GM23338 (cell line): ENCODE measurements around the gene OR10X1. TPM values are rescaled to one million over a fixed set of nuclear protein-coding genes. Genes with fewer than 3 reads are reported as not detected.

Experiments
- ATAC-seq: fragments of 200-7000 bp; cut with Tn5 transposase; 3 replicates; pipeline ENCODE4 v1.9.1; 2020
- DNase-seq: peaks from one replicate; pipeline ENCODE4 v3.0.0-alpha.2; 2015; ENCODE audit warnings: low spot score
- H2AFZ ChIP-seq: fragments of 200-600 bp; sonication (generic); 2 replicates; pipeline ENCODE4 v1.8.0; 2016; ENCODE audit warnings: antibody characterized with exemption, mild to moderate bottlenecking, moderate library complexity
- H3F3A ChIP-seq: fragments of 200-600 bp; sonication (generic); replicated peaks from 2 replicates; pipeline ENCODE4 v1.8.0; 2017; ENCODE audit warnings: antibody characterized with exemption, mixed run types, low read depth
- H3K27ac ChIP-seq: fragments of 200-600 bp; sonication (generic); 2 replicates; pipeline ENCODE4 v1.6.1; 2016; ENCODE audit warnings: low read depth
- H3K27me3 ChIP-seq: fragments of 200-600 bp; sonication (generic); 2 replicates; pipeline ENCODE4 v1.8.0; 2016; ENCODE audit warnings: mild to moderate bottlenecking, mixed run types, moderate library complexity; ENCODE audit not compliant: insufficient read depth
- H3K36me3 ChIP-seq: fragments of 200-600 bp; sonication (generic); 2 replicates; pipeline ENCODE4 v1.8.0; 2016; ENCODE audit warnings: mild to moderate bottlenecking; ENCODE audit not compliant: insufficient read depth
- H3K4me1 ChIP-seq: fragments of 200-600 bp; sonication (generic); 2 replicates; pipeline ENCODE4 v1.8.0; 2016; ENCODE audit warnings: mild to moderate bottlenecking, moderate library complexity; ENCODE audit not compliant: insufficient read depth
- H3K4me2 ChIP-seq: fragments of 200-600 bp; sonication (generic); 2 replicates; pipeline ENCODE4 v1.7.1; 2017; ENCODE audit warnings: mixed run types
- H3K4me3 ChIP-seq: fragments of 200-600 bp; sonication (generic); 2 replicates; pipeline ENCODE4 v1.6.1; 2016; ENCODE audit warnings: mixed run types
- H3K79me2 ChIP-seq: fragments of 200-600 bp; sonication (generic); replicated peaks from 2 replicates; pipeline ENCODE4 v1.8.0; 2017; ENCODE audit warnings: mild to moderate bottlenecking; ENCODE audit not compliant: insufficient read depth
- H3K9me2 ChIP-seq: fragments of 200-600 bp; sonication (generic); 2 replicates; pipeline ENCODE4 v1.8.0; 2017; ENCODE audit not compliant: insufficient read depth
- H4K20me1 ChIP-seq: fragments of 200-600 bp; sonication (generic); replicated peaks from 2 replicates; pipeline ENCODE4 v1.8.0; 2017; ENCODE audit warnings: mild to moderate bottlenecking; ENCODE audit not compliant: insufficient read depth
- H3K27ac Mint-ChIP-seq: 2 replicates; pipeline ENCODE4 v1.8.0; 2020; ENCODE audit warnings: inconsistent platforms, mild to moderate bottlenecking, moderate library complexity, mixed read lengths
- H3K27me3 Mint-ChIP-seq: 3 replicates; pipeline ENCODE4 v1.8.0; 2022; ENCODE audit warnings: low read depth, mild to moderate bottlenecking, moderate library complexity, mixed read lengths, inconsistent platforms; ENCODE audit not compliant: insufficient read depth, poor library complexity
- H3K36me3 Mint-ChIP-seq: 3 replicates; pipeline ENCODE4 v1.8.0; 2021; ENCODE audit warnings: low read depth, mild to moderate bottlenecking, inconsistent platforms, moderate library complexity, mixed read lengths
- H3K4me1 Mint-ChIP-seq: 3 replicates; pipeline ENCODE4 v1.8.0; 2020; ENCODE audit warnings: mild to moderate bottlenecking, inconsistent platforms, mixed read lengths
- H3K4me3 Mint-ChIP-seq: 3 replicates; pipeline ENCODE4 v1.8.0; 2021; ENCODE audit warnings: moderate library complexity, mild to moderate bottlenecking, inconsistent platforms, mixed read lengths
- H3K9me3 Mint-ChIP-seq: 3 replicates; pipeline ENCODE4 v1.8.0; 2020; ENCODE audit warnings: moderate library complexity, mild to moderate bottlenecking, inconsistent platforms, mixed read lengths
- NANOG ChIP-seq: IDR thresholded peaks from 2 replicates; pipeline ENCODE4 v1.6.1; 2016; ENCODE audit warnings: antibody characterized with exemption, borderline replicate concordance
- ZNF462 ChIP-seq: fragments of 250-450 bp; sonication (Bioruptor Pico); IDR thresholded peaks from 2 replicates; pipeline ENCODE4 v1.5.0; 2020; ENCODE audit warnings: mild to moderate bottlenecking, moderate library complexity
- polyA plus RNA-seq: library from polyadenylated mRNA; unstranded; fragments of >200 nt; fragmentation: Nextera tagmentation; extraction: Ambion mirVana; gene quantifications from 2 replicates; pipeline ENCODE4 v1.2.1, GENCODE V29; 2016
- total RNA-seq: library from RNA; depleted of rRNA; stranded (reverse); fragments of >200 nt; shearing (Covaris generic); gene quantifications from 2 replicates; pipeline ENCODE4 v1.2.3, GENCODE V29; 2014; rRNA removed

OR10X1 gene
- total and polyA plus RNA-seq, 2 experiments from 2014 or later: not detected

DNA sequence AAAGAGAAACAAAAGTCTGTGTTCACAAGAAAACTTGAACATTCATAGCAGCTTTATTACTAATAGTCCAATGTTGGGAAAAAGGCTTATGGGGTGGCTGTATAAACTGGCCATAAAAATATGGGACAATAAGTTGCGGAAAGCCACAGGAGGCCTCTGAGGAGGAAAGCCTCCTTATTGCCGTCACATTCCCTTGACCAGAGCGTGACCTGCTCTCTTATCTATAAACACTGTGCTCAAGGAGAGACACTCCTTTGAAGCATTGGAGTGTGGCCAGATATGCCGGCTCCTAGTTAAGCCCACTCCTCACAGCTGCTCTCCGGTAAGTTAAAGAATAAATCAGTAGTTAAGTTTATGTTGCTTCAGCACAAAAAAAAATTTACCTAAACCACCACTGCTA, 45.2 kb downstream of the OR10X1 start:
- H3F3A ChIP-seq: no peaks in the 10 kb centered on the region
- TF ChIP-seq NANOG: no peak
- TF ChIP-seq ZNF462 (CRISPR knock-in tag): no peak
- Mint-ChIP-seq H3K9me3 (no peaks in the 10 kb centered on the region), H3K4me1 (no peaks in the 10 kb centered on the region), H3K27ac (no peak overlapping the region), H3K27me3 (no peaks in the 10 kb centered on the region), H3K36me3 (no peaks in the 10 kb centered on the region), H3K4me3 (no peak overlapping the region)
- H3K27me3 ChIP-seq: no peaks in the 10 kb centered on the region
- H3K4me1 ChIP-seq: no peaks in the 10 kb centered on the region
- DNase-seq (no peak), ATAC-seq (no peak)
- H3K4me2 ChIP-seq: no peak overlapping the region
- no peak overlapping the region for H2AFZ ChIP-seq
- no peaks in the 10 kb centered on the region for H3K36me3 ChIP-seq
- H3K27ac ChIP-seq: no peak overlapping the region
- no peaks in the 10 kb centered on the region for H4K20me1 ChIP-seq
- no peak overlapping the region for H3K4me3 ChIP-seq
- H3K79me2 ChIP-seq: no peaks in the 10 kb centered on the region
- H3K9me2 ChIP-seq: peaks cover 3% of the 10 kb centered on the region; the same call in 1 of the 2 replicates

Other genes with a start within 250 kb of the OR10X1 start
- gene CD1B, start 248.4 kb downstream of the OR10X1 start, total RNA-seq: not detected in 2 replicates
- not detected in 2 replicates for gene CD1B, start 248.4 kb downstream of the OR10X1 start, polyA plus RNA-seq
- not detected in 2 replicates for gene CD1E, start 226.0 kb downstream of the OR10X1 start, total RNA-seq
- gene CD1E, start 226.0 kb downstream of the OR10X1 start, polyA plus RNA-seq: not detected in 2 replicates
- not detected in 2 replicates for gene OR10T2, start 180.4 kb downstream of the OR10X1 start, total RNA-seq
- gene OR10T2, start 180.4 kb downstream of the OR10X1 start, polyA plus RNA-seq: not detected in 2 replicates
- gene OR10K2, start 153.7 kb downstream of the OR10X1 start, total RNA-seq: not detected in 2 replicates
- gene OR10K2, start 153.7 kb downstream of the OR10X1 start, polyA plus RNA-seq: not detected in 2 replicates
- gene OR10K1, start 118.1 kb downstream of the OR10X1 start, total RNA-seq: not detected in 2 replicates
- not detected in 2 replicates for gene OR10K1, start 118.1 kb downstream of the OR10X1 start, polyA plus RNA-seq
- not detected in 2 replicates for gene OR10R2, start 107.7 kb downstream of the OR10X1 start, total RNA-seq
- gene OR10R2, start 107.7 kb downstream of the OR10X1 start, polyA plus RNA-seq: not detected in 2 replicates
- gene OR6Y1, start 25.5 kb downstream of the OR10X1 start, total RNA-seq: not detected in 2 replicates
- gene OR6Y1, start 25.5 kb downstream of the OR10X1 start, polyA plus RNA-seq: not detected in 2 replicates
- not detected in 2 replicates for gene OR6P1, start 9.3 kb downstream of the OR10X1 start, total RNA-seq
- gene OR6P1, start 9.3 kb downstream of the OR10X1 start, polyA plus RNA-seq: not detected in 2 replicates
- not detected in 2 replicates for gene OR10Z1, start 25.4 kb upstream of the OR10X1 start, total RNA-seq
- gene OR10Z1, start 25.4 kb upstream of the OR10X1 start, polyA plus RNA-seq: not detected in 2 replicates
- gene SPTA1, start 106.8 kb upstream of the OR10X1 start, total RNA-seq: not detected in 2 replicates
- gene SPTA1, start 106.8 kb upstream of the OR10X1 start, polyA plus RNA-seq: not detected in 2 replicates
- gene OR6K2, start 120.8 kb upstream of the OR10X1 start, total RNA-seq: not detected in 2 replicates
- not detected in 2 replicates for gene OR6K2, start 120.8 kb upstream of the OR10X1 start, polyA plus RNA-seq
- not detected in 2 replicates for gene OR6K3, start 140.8 kb upstream of the OR10X1 start, total RNA-seq
- gene OR6K3, start 140.8 kb upstream of the OR10X1 start, polyA plus RNA-seq: not detected in 2 replicates
- not detected in 2 replicates for gene OR6K6, start 174.8 kb upstream of the OR10X1 start, total RNA-seq
- not detected in 2 replicates for gene OR6K6, start 174.8 kb upstream of the OR10X1 start, polyA plus RNA-seq
- not detected in 2 replicates for gene OR6N1, start 192.3 kb upstream of the OR10X1 start, total RNA-seq
- not detected in 2 replicates for gene OR6N1, start 192.3 kb upstream of the OR10X1 start, polyA plus RNA-seq
- gene OR6N2, start 201.3 kb upstream of the OR10X1 start, total RNA-seq: not detected in 2 replicates
- not detected in 2 replicates for gene OR6N2, start 201.3 kb upstream of the OR10X1 start, polyA plus RNA-seq